Fibroblast of lung (primary cell): ENCODE measurements around the gene TMEM250. TPM values are rescaled to one million over a fixed set of nuclear protein-coding genes. Genes with fewer than 3 reads are reported as not detected.
"Not testable (repeated sequence)": the region's sequence is repeated elsewhere in the genome, so short reads cannot be mapped to it uniquely, and the experiment has no call there.

Experiments
- DNase-seq, 2 donors: peaks; one replicate each; pipeline versions ENCODE4 v3.0.0 to v3.0.0-alpha.2; 2010; ENCODE audit warnings: low read depth in 2 of 2
- H2AFZ ChIP-seq: 2 replicates; pipeline ENCODE4 v1.5.1; 2012; ENCODE audit warnings: low read length, control low read depth, inconsistent platforms
- H3K27ac ChIP-seq: 2 replicates; pipeline ENCODE4 v1.5.1; 2011; ENCODE audit warnings: low read length, control low read depth; ENCODE audit not compliant: insufficient read depth
- H3K27me3 ChIP-seq: 2 replicates; pipeline ENCODE4 v1.5.1; 2011; ENCODE audit warnings: mild to moderate bottlenecking, low read length; ENCODE audit not compliant: control insufficient read depth, insufficient read depth
- H3K36me3 ChIP-seq: 2 replicates; pipeline ENCODE4 v1.5.1; 2011; ENCODE audit warnings: low read length; ENCODE audit not compliant: control insufficient read depth, insufficient read depth
- H3K4me1 ChIP-seq: 2 replicates; pipeline ENCODE4 v1.5.1; 2011; ENCODE audit warnings: low read length; ENCODE audit not compliant: control insufficient read depth, insufficient read depth; ENCODE audit errors: extremely low read depth
- H3K4me2 ChIP-seq: 2 replicates; pipeline ENCODE4 v1.5.1; 2011; ENCODE audit warnings: low read length, control low read depth; ENCODE audit not compliant: insufficient read depth; ENCODE audit errors: extremely low read depth
- H3K4me3 ChIP-seq, 4 experiments: fragments of 200-600 bp in 1 of 4; sonication (generic) in 1 of 4; replicated peaks in 1 of 4; 2 replicates each; pipeline ENCODE4 v1.5.1; 2011 to 2016; ENCODE audit warnings: low read length in 4 of 4, low read depth in 3 of 4, mild to moderate bottlenecking in 3 of 4, control low read depth in 2 of 4, inconsistent platforms in 1 of 4, mixed read lengths in 1 of 4; ENCODE audit not compliant: insufficient read depth in 1 of 4; ENCODE audit errors: control extremely low read depth in 1 of 4
- H3K79me2 ChIP-seq: 2 replicates; pipeline ENCODE4 v1.5.1; 2012; ENCODE audit warnings: mild to moderate bottlenecking, low read length, inconsistent platforms; ENCODE audit not compliant: control insufficient read depth, insufficient read depth
- H3K9ac ChIP-seq: 2 replicates; pipeline ENCODE4 v1.5.1; 2011; ENCODE audit warnings: mild to moderate bottlenecking, low read length, control low read depth; ENCODE audit not compliant: insufficient read depth
- H3K9me3 ChIP-seq: 2 replicates; pipeline ENCODE4 v1.5.1; 2012; ENCODE audit warnings: low read depth, low read length; ENCODE audit not compliant: control insufficient read depth, insufficient read depth
- H4K20me1 ChIP-seq: 2 replicates; pipeline ENCODE4 v1.5.1; 2011; ENCODE audit warnings: low read length; ENCODE audit not compliant: control insufficient read depth, insufficient read depth; ENCODE audit errors: extremely low read depth
- EZH2 ChIP-seq: IDR thresholded peaks from 2 replicates; pipeline ENCODE4 v1.5.1; 2012; ENCODE audit warnings: low read length, control low read depth, mild to moderate bottlenecking; ENCODE audit errors: missing control alignments
- polyA plus RNA-seq, 2 donors: library from polyadenylated mRNA; depleted of rRNA in 1 of 2; stranded (reverse) in 1 of 2; unstranded in 1 of 2; fragments of >200 nt; gene quantifications; 2 replicates each; pipeline ENCODE4 v1.2.1, GENCODE V29; 2011 to 2012; ENCODE audit warnings: missing spikeins in 1 of 2
- total RNA-seq: library from RNA; depleted of rRNA; stranded (reverse); fragments of >200 nt; gene quantifications from 2 replicates; pipeline ENCODE4 v1.2.1, GENCODE V29; 2014
- TF ChIP-seq, protein P1 (sequence below), 2 donors: IDR thresholded peaks in 1 of 2; conservative IDR thresholded peaks in 1 of 2; 1 replicate in 1 of 2; 2 replicates in 1 of 2; pipeline ENCODE4 v1.5.1; 2011 to 2012; ENCODE audit warnings: low read length in 2 of 2, control low read depth in 1 of 2, inconsistent platforms in 1 of 2, low read depth in 1 of 2, mild to moderate bottlenecking in 1 of 2

The TMEM250 gene
- total and polyA plus RNA-seq, 2 donors (not counting 1 experiment from before 2014, with no cell fraction given) = 13.3 to 43.3 TPM

DNA sequence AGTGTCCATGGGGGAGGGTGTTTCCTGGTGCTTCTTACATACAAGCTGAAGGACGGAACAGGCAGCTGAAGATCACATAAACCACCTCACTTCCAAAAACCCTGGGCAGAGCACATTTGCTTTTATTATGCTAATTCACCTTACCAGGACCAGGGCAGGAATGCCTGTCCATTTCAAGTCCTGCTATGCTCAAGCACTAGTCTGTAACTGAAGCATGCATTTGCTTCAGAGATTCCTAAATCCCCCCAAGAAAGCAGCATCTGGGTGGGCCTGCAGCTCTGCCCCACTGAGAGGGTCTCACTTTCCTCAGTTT is 14.2 kb downstream of the TMEM250 start:
- TF ChIP-seq, protein P1, sequence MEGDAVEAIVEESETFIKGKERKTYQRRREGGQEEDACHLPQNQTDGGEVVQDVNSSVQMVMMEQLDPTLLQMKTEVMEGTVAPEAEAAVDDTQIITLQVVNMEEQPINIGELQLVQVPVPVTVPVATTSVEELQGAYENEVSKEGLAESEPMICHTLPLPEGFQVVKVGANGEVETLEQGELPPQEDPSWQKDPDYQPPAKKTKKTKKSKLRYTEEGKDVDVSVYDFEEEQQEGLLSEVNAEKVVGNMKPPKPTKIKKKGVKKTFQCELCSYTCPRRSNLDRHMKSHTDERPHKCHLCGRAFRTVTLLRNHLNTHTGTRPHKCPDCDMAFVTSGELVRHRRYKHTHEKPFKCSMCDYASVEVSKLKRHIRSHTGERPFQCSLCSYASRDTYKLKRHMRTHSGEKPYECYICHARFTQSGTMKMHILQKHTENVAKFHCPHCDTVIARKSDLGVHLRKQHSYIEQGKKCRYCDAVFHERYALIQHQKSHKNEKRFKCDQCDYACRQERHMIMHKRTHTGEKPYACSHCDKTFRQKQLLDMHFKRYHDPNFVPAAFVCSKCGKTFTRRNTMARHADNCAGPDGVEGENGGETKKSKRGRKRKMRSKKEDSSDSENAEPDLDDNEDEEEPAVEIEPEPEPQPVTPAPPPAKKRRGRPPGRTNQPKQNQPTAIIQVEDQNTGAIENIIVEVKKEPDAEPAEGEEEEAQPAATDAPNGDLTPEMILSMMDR (conservative IDR thresholded peaks at IDR 0.05 in 1 of 2, IDR thresholded peaks at IDR 0.05 in 1 of 2; ENCODE audit: low read depth in 1 of 2, low read length in 2 of 2) = no peak
- no peak for TF ChIP-seq EZH2
- H3K4me1 ChIP-seq = peaks cover 10% of the 10 kb centered on the region
- H3K4me3 ChIP-seq = no peak overlapping the region
- H4K20me1 ChIP-seq = no peaks in the 10 kb centered on the region
- no peak overlapping the region for H3K9ac ChIP-seq
- no peak overlapping the region for H3K4me2 ChIP-seq
- no peaks in the 10 kb centered on the region for H3K36me3 ChIP-seq
- no peaks in the 10 kb centered on the region for H3K79me2 ChIP-seq
- H2AFZ ChIP-seq = no peak overlapping the region
- no peak for DNase-seq
- no peaks in the 10 kb centered on the region for H3K27me3 ChIP-seq
- H3K27ac ChIP-seq = no peak overlapping the region
- H3K9me3 ChIP-seq = no peaks in the 10 kb centered on the region

DNA sequence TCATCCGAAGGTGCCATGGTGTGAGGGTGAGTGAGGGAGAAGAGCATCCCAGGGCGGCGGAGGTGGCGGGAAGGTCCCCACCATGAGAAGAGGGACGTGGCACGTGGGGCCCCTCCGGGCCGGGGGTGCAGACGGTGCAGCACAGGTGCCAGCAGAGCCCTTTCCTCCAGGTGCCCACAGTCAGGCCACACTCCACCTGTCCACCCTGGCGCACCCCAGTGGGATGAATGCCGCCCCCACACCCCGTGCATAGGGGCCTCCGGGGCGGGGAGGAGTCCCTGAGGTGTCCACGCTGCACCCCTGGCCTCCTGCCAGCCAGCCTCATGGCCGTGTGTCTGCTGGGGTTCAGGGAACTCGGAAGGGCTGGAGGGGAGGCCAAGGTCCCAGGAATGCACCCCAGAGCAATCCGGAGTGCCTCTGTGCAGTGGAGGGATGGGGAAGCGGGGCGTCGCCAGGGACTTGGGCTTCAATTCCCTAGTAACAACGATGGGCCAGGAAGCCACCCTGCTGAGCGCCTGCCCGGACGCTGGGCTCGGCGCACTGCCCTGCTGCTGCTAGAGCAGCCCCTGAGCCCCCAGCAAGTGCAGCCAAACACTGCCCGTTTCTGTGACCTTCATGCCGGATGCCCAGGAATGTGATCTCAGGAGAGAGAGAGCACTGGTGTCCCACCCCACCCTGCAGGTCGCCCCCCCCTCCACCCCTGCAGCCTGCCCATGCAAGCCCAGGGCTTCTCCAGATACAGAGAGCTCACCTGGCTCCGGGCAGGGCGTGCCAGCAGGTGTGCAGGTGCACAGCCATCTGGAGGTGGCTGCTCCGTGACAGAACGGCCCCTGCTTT is 14.8 kb downstream of the TMEM250 start:
- H3K4me2 ChIP-seq = no peak overlapping the region
- DNase-seq = no peak
- H3K27ac ChIP-seq = no peak overlapping the region
- peaks cover 10% of the 10 kb centered on the region for H3K4me1 ChIP-seq
- H3K9ac ChIP-seq = no peak overlapping the region
- no peak for TF ChIP-seq EZH2
- TF ChIP-seq, protein P1 (conservative IDR thresholded peaks at IDR 0.05 in 1 of 2, IDR thresholded peaks at IDR 0.05 in 1 of 2; ENCODE audit: low read depth in 1 of 2, low read length in 2 of 2) = no peak
- no peaks in the 10 kb centered on the region for H4K20me1 ChIP-seq
- no peaks in the 10 kb centered on the region for H3K27me3 ChIP-seq
- no peak overlapping the region for H3K4me3 ChIP-seq
- no peaks in the 10 kb centered on the region for H3K79me2 ChIP-seq
- no peak overlapping the region for H2AFZ ChIP-seq
- no peaks in the 10 kb centered on the region for H3K36me3 ChIP-seq
- H3K9me3 ChIP-seq = no peaks in the 10 kb centered on the region

DNA sequence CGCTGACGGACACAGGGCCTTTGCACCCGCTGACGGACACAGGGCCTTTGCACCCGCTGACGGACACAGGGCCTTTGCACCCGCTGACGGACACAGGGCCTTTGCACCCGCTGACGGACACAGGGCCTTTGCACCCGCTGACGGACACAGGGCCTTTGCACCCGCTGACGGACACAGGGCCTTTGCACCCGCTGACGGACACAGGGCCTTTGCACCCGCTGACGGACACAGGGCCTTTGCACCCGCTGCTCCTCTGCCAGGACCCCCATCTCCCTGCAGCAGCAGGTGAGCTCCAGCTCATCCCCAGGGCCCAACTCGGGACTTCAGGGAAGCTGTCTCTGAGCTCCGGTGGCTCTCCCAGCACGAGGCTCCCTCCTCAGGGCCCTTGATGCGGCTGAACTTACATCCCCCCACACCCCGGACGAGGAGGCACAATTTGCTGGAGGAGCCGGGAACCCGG is 17.0 kb downstream of the TMEM250 start:
- not testable (repeated sequence) for H3K27me3 ChIP-seq, H3K4me2 ChIP-seq, H3K79me2 ChIP-seq, H4K20me1 ChIP-seq, H3K27ac ChIP-seq, H3K4me3 ChIP-seq, H3K9me3 ChIP-seq, DNase-seq, H2AFZ ChIP-seq, H3K9ac ChIP-seq, H3K36me3 ChIP-seq
- H3K4me1 ChIP-seq = peaks cover 10% of the 10 kb centered on the region
